Tibial nerve (tissue), 4 donors: ENCODE measurements around the gene HSFX2. TPM values are rescaled to one million over a fixed set of nuclear protein-coding genes. Genes with fewer than 3 reads are reported as not detected.

Source experiments
- DNase-seq, 2 donors: peaks; one replicate each; pipeline ENCODE4 v3.0.0-alpha.2; 2019; ENCODE audit warnings: low spot score in 2 of 2
- H3K27ac ChIP-seq, 4 donors: fragments of 200-600 bp; sonication (generic) in 3 of 4; one replicate each; pipeline ENCODE4 v1.5.1; 2017 to 2019; ENCODE audit warnings: mild to moderate bottlenecking in 1 of 4
- H3K27me3 ChIP-seq, 2 donors: fragments of 200-600 bp; sonication (generic) in 1 of 2; one replicate each; pipeline versions ENCODE4 v1.5.1 to v1.6.0; 2017 to 2019
- H3K36me3 ChIP-seq, 3 donors: fragments of 200-600 bp; sonication (generic); one replicate each; pipeline ENCODE4 v1.5.1; 2018 to 2019
- H3K4me1 ChIP-seq, 4 donors: fragments of 200-600 bp; sonication (generic) in 3 of 4; one replicate each; pipeline ENCODE4 v1.5.1; 2017 to 2019
- H3K4me3 ChIP-seq, 4 donors: fragments of 200-600 bp; sonication (generic) in 3 of 4; one replicate each; pipeline ENCODE4 v1.5.1; 2017 to 2019; ENCODE audit warnings: mild to moderate bottlenecking in 1 of 4, moderate library complexity in 1 of 4
- H3K9me3 ChIP-seq, 4 donors: fragments of 200-600 bp; sonication (generic) in 3 of 4; one replicate each; pipeline ENCODE4 v1.5.1; 2017 to 2019
- CTCF ChIP-seq, 5 experiments: fragments of 200-600 bp in 3 of 5; fragments of 450-650 bp in 2 of 5; sonication (generic) in 3 of 5; IDR thresholded peaks; one replicate each; pipeline ENCODE4 v1.5.1; 2016 to 2019; ENCODE audit warnings: antibody characterized with exemption in 5 of 5, mild to moderate bottlenecking in 3 of 5, moderate library complexity in 2 of 5
- EP300 ChIP-seq, 2 donors: sonication (generic); formaldehyde crosslinking; IDR thresholded peaks; one replicate each; pipeline ENCODE4 v1.6.1; 2017; ENCODE audit warnings: antibody characterized with exemption in 2 of 2, mild to moderate bottlenecking in 1 of 2
- POLR2A ChIP-seq, 2 donors: fragments of 450-650 bp; IDR thresholded peaks; one replicate each; pipeline ENCODE4 v1.6.1; 2017; ENCODE audit warnings: antibody characterized with exemption in 2 of 2, mild to moderate bottlenecking in 2 of 2, moderate library complexity in 2 of 2
- WGBS, 2 donors: methylation state at CpG; one replicate each; pipeline ENCODE4 v1.1.5; 2018; 5-methylcytosine and 5-hydroxymethylcytosine counted together
- total RNA-seq, 4 donors: library from RNA; depleted of rRNA; stranded (reverse); fragments of >200 nt; gene quantifications; one replicate each; pipeline ENCODE4 v1.1.0, GENCODE V29; 2016

HSFX2 gene
- total RNA-seq, 4 donors from 2014 or later = 1.2 to 3.3 TPM; not detected in 2

DNA sequence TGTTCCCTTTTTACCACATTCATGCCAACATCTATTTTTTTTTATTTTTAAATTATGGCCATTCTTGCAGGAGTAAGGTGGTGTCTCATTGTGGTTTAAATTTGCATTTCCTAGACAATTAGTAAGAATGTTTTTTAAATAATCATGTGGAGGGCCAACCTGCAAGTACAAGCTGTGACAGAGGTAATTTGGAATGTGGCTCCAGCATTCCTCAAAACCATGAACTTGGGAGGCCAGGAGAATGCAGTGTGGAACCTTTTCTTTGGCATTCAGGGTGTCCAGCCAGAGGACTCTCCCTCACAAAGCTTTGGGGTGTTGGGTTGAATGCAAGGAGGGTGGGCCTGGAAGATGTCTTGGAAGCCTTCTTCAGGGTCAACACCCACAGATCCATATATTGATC is 43.7 kb upstream of the HSFX2 start:
- no peaks in the 10 kb centered on the region for H3K4me1 ChIP-seq
- no peaks in the 10 kb centered on the region for H3K36me3 ChIP-seq
- H3K4me3 ChIP-seq = no peak overlapping the region
- no peaks in the 10 kb centered on the region for H3K27me3 ChIP-seq
- no peak overlapping the region for H3K27ac ChIP-seq
- no peak for DNase-seq
- H3K9me3 ChIP-seq = no peaks in the 10 kb centered on the region
- TF ChIP-seq EP300 (IDR thresholded peaks at IDR 0.05) (no peak), CTCF (IDR thresholded peaks at IDR 0.05) (no peak), POLR2A (IDR thresholded peaks at IDR 0.05) (no peak)

DNA sequence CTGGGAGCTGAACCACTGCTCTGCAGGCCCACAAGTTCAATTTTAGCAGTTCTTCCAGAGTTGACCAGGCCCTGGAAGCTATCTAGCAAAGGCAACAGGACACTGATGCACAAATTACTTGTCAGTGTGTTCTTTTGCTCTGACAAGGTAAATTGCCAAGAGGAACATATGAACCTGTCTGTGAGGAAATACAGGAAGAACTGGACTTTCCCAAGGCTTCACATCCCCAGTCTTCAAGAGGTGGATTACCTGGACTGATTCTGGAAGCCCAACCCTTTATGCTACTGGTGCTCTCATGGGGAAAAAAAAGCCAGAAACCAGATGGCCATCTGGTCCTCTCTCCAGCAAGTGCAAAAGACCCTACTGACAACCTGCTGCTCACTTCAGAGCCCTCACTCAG is 38.4 kb upstream of the HSFX2 start:
- no peaks in the 10 kb centered on the region for H3K9me3 ChIP-seq
- no peak overlapping the region for H3K27ac ChIP-seq
- H3K4me3 ChIP-seq = no peak overlapping the region
- no peaks in the 10 kb centered on the region for H3K36me3 ChIP-seq
- H3K4me1 ChIP-seq = peaks cover 0 to 19% (median 0%) of the 10 kb centered on the region in 4 donors
- TF ChIP-seq CTCF (IDR thresholded peaks at IDR 0.05) (no peak), POLR2A (IDR thresholded peaks at IDR 0.05) (no peak), EP300 (IDR thresholded peaks at IDR 0.05) (no peak)
- H3K27me3 ChIP-seq = no peaks in the 10 kb centered on the region
- DNase-seq = no peak

- peaks cover 0 to 19% (median 0%) of the 10 kb centered on the region in 4 donors for H3K4me1 ChIP-seq
- DNase-seq = peak; percentile 23 to 37
- 3 to 43% methylated on average over 6 to 85 of the region's 102 CpGs for WGBS, 2 donors
- H3K9me3 ChIP-seq = no peaks in the 10 kb centered on the region
- peak within 1 kb of the TSS in 3 of 4 donors; percentile 65 to 82 (median 70) for H3K27ac ChIP-seq
- no peaks in the 10 kb centered on the region for H3K27me3 ChIP-seq
- H3K36me3 ChIP-seq = no peaks in the 10 kb centered on the region
- TF ChIP-seq POLR2A (IDR thresholded peaks at IDR 0.05) = no peak
- H3K4me3 ChIP-seq = peak within 1 kb of the TSS; percentile 53 to 86 (median 61)
Observed at GRCh38 chrX:149631234-149632165, 36.4 kb upstream of the HSFX2 start, which contains the start of gene TMEM185A. TMEM185A (minus strand) TSS chrX:149631792; CDS start chrX:149631580, 212 bp downstream.

GRCh38 chrX:149630681-149631233 is 35.6 kb upstream of the HSFX2 start:
- peak overlapping the region in 3 of 4 donors; percentile 65 to 82 (median 70) for H3K27ac ChIP-seq
- WGBS, 2 donors = 4 to 34% methylated on average over 16 of the region's 16 CpGs
- no peaks in the 10 kb centered on the region for H3K27me3 ChIP-seq
- H3K4me1 ChIP-seq = peaks cover 0 to 19% (median 0%) of the 10 kb centered on the region in 4 donors
- no peak for DNase-seq
- H3K4me3 ChIP-seq = peak overlapping the region; percentile 53 to 86 (median 61)
- no peaks in the 10 kb centered on the region for H3K36me3 ChIP-seq
- H3K9me3 ChIP-seq = no peaks in the 10 kb centered on the region
- TF ChIP-seq CTCF (IDR thresholded peaks at IDR 0.05) = no peak
- no peak for TF ChIP-seq POLR2A (IDR thresholded peaks at IDR 0.05)
- TF ChIP-seq EP300 (IDR thresholded peaks at IDR 0.05) = no peak

DNA sequence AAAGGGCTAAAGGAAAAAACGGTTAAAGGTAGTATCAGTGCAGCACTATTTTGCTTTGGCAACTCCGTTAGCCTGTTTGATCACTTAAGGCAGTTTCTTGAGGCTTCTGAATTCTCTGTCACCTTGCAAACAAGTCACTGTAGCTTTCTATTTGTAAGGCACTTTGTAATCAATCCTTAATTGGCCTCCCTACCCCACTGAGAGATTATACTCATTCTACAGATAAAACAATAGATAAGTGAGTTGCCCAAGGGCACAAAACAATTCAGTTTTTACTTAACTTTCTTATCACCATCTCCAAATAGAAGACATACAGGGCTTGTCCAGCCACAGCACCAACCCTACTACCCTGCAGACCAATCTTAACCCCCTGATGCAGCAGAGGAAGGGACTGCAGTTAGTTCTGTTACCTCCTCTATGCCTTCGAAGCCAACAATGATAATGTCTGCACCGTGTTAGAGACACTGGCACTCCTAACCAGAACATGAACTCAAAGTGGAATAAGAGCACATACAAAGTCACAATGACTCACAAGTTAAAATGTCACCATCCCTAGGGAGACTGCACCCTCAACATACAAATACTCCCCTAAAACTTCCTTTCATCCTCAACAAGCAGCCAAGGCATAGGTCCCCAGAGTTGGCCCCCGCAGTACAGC is 34.7 kb upstream of the HSFX2 start:
- Histone ChIP-seq H3K9me3 (no peaks in the 10 kb centered on the region), H3K27me3 (no peaks in the 10 kb centered on the region), H3K36me3 (no peaks in the 10 kb centered on the region), H3K4me3 (peak overlapping the region in 1 of 4 donors; percentile 86), H3K4me1 (peaks cover 0 to 19% (median 0%) of the 10 kb centered on the region in 4 donors), H3K27ac (no peak overlapping the region)
- DNase-seq = no peak
- WGBS, 2 donors = 72 to 73% methylated on average over 4 to 5 of the region's 5 CpGs
- no peak for TF ChIP-seq CTCF (IDR thresholded peaks at IDR 0.05)
- TF ChIP-seq POLR2A (IDR thresholded peaks at IDR 0.05) = no peak
